Gastroesophageal sphincter (tissue), 3 donors: ENCODE measurements around the gene AP5M1.

Source experiments
- CTCF ChIP-seq, 4 experiments: fragments of 200-600 bp in 2 of 4; fragments of 450-650 bp in 2 of 4; sonication (generic) in 1 of 4; IDR thresholded peaks; one replicate each; pipeline ENCODE4 v1.5.1; 2017 to 2019; ENCODE audit warnings: antibody characterized with exemption in 4 of 4, mild to moderate bottlenecking in 2 of 4, moderate library complexity in 2 of 4
- EP300 ChIP-seq: sonication (generic); formaldehyde crosslinking; IDR thresholded peaks from one replicate; pipeline ENCODE4 v1.6.1; 2017; ENCODE audit warnings: antibody characterized with exemption, mild to moderate bottlenecking

- no peak for TF ChIP-seq CTCF (IDR thresholded peaks at IDR 0.05)
- no peak for TF ChIP-seq EP300
Observed at GRCh38 chr14:57345106-57345505, 76.3 kb downstream of the AP5M1 start.
